ENCODE measurements around the gene ACIN1. TPM values are rescaled to one million over a fixed set of nuclear protein-coding genes. Genes with fewer than 3 reads are reported as not detected.
A peak's percentile ranks its signal among the peaks of the same experiment; 100 is the strongest.

The ACIN1 gene
- total and polyA plus RNA-seq, 9 of the 15 experiments (the other 6 are each of a cell fraction or from before 2014, with no cell fraction given): 5.0 to 196 (median 129) TPM

DNA sequence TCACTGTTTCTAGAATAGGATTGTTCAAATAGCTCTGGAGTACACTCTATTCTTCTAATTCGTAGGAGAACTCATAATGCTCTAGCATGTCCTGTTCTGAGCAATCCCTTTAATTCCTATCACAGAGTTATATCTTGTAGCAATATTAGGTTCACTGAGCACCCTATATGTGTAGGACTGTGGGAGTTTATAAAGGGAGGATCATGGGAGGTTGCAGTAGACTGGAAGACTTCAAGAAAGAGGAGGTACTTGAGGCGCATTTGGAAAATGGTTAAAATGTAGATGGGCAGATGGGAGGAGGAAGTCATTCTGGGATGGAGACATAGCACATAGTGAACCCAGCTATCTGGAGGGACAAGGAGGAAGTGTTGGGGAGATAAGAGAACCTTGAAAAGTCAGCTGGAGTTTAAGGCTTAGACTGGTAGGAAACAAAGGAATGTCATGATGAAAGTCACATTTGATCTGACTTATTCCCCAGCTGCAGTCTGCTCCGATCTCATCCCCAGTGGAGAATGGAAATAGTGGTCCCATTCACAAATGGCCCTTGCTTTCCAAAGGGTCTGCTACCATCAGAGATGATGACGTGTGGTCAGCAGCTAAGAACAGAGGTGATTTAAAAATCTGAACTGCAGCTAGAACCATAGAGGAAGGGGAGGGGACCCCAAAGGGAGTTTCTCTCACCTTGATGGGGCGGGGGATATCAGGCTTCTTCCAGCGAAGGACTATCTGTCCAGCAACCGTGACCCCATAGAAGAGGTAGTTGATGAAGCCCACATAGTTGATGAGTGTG is 34.2 kb upstream of the ACIN1 start (continued):
- TF ChIP-seq, protein P1, sequence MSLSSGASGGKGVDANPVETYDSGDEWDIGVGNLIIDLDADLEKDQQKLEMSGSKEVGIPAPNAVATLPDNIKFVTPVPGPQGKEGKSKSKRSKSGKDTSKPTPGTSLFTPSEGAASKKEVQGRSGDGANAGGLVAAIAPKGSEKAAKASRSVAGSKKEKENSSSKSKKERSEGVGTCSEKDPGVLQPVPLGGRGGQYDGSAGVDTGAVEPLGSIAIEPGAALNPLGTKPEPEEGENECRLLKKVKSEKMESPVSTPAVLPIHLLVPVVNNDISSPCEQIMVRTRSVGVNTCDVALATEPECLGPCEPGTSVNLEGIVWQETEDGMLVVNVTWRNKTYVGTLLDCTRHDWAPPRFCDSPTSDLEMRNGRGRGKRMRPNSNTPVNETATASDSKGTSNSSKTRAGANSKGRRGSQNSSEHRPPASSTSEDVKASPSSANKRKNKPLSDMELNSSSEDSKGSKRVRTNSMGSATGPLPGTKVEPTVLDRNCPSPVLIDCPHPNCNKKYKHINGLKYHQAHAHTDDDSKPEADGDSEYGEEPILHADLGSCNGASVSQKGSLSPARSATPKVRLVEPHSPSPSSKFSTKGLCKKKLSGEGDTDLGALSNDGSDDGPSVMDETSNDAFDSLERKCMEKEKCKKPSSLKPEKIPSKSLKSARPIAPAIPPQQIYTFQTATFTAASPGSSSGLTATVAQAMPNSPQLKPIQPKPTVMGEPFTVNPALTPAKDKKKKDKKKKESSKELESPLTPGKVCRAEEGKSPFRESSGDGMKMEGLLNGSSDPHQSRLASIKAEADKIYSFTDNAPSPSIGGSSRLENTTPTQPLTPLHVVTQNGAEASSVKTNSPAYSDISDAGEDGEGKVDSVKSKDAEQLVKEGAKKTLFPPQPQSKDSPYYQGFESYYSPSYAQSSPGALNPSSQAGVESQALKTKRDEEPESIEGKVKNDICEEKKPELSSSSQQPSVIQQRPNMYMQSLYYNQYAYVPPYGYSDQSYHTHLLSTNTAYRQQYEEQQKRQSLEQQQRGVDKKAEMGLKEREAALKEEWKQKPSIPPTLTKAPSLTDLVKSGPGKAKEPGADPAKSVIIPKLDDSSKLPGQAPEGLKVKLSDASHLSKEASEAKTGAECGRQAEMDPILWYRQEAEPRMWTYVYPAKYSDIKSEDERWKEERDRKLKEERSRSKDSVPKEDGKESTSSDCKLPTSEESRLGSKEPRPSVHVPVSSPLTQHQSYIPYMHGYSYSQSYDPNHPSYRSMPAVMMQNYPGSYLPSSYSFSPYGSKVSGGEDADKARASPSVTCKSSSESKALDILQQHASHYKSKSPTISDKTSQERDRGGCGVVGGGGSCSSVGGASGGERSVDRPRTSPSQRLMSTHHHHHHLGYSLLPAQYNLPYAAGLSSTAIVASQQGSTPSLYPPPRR (CRISPR knock-in tag; IDR thresholded peaks at IDR 0.05; ENCODE audit: borderline replicate concordance): no peak
- TF ChIP-seq SREBF2 (CRISPR knock-in tag; IDR thresholded peaks at IDR 0.05) (no peak), NEUROD1 (IDR thresholded peaks at IDR 0.05; ENCODE audit: borderline replicate concordance, low read depth, low read length, partially characterized antibody) (no peak), PTRF (tag; IDR thresholded peaks at IDR 0.05) (no peak), ZNF384 (IDR thresholded peaks at IDR 0.05; ENCODE audit: low read depth, low read length) (no peak), GTF2E2 (tag; IDR thresholded peaks at IDR 0.05) (no peak), NR2C1 (IDR thresholded peaks at IDR 0.05) (no peak), NR2C1 (tag; IDR thresholded peaks at IDR 0.05) (no peak), DDX20 (tag; IDR thresholded peaks at IDR 0.05; ENCODE audit: low read depth) (no peak), RBM39 (optimal IDR thresholded peaks at IDR 0.05; ENCODE audit: low read depth, low read length) (no peak)
- TF ChIP-seq, protein P2, sequence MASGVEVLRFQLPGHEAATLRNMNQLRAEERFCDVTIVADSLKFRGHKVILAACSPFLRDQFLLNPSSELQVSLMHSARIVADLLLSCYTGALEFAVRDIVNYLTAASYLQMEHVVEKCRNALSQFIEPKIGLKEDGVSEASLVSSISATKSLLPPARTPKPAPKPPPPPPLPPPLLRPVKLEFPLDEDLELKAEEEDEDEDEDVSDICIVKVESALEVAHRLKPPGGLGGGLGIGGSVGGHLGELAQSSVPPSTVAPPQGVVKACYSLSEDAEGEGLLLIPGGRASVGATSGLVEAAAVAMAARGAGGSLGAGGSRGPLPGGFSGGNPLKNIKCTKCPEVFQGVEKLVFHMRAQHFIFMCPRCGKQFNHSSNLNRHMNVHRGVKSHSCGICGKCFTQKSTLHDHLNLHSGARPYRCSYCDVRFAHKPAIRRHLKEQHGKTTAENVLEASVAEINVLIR (CRISPR knock-in tag; IDR thresholded peaks at IDR 0.05): peak; percentile 16; the same call in 1 of the 2 replicates
- TF ChIP-seq, protein P3, sequence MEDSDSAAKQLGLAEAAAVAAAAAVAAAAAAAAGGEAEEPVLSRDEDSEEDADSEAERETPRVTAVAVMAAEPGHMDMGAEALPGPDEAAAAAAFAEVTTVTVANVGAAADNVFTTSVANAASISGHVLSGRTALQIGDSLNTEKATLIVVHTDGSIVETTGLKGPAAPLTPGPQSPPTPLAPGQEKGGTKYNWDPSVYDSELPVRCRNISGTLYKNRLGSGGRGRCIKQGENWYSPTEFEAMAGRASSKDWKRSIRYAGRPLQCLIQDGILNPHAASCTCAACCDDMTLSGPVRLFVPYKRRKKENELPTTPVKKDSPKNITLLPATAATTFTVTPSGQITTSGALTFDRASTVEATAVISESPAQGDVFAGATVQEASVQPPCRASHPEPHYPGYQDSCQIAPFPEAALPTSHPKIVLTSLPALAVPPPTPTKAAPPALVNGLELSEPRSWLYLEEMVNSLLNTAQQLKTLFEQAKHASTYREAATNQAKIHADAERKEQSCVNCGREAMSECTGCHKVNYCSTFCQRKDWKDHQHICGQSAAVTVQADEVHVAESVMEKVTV (CRISPR knock-in tag; IDR thresholded peaks at IDR 0.05): 0 out of 2 replicates have a peak, but pooled peaks have one; percentile 13
- TF ChIP-seq, protein P4, sequence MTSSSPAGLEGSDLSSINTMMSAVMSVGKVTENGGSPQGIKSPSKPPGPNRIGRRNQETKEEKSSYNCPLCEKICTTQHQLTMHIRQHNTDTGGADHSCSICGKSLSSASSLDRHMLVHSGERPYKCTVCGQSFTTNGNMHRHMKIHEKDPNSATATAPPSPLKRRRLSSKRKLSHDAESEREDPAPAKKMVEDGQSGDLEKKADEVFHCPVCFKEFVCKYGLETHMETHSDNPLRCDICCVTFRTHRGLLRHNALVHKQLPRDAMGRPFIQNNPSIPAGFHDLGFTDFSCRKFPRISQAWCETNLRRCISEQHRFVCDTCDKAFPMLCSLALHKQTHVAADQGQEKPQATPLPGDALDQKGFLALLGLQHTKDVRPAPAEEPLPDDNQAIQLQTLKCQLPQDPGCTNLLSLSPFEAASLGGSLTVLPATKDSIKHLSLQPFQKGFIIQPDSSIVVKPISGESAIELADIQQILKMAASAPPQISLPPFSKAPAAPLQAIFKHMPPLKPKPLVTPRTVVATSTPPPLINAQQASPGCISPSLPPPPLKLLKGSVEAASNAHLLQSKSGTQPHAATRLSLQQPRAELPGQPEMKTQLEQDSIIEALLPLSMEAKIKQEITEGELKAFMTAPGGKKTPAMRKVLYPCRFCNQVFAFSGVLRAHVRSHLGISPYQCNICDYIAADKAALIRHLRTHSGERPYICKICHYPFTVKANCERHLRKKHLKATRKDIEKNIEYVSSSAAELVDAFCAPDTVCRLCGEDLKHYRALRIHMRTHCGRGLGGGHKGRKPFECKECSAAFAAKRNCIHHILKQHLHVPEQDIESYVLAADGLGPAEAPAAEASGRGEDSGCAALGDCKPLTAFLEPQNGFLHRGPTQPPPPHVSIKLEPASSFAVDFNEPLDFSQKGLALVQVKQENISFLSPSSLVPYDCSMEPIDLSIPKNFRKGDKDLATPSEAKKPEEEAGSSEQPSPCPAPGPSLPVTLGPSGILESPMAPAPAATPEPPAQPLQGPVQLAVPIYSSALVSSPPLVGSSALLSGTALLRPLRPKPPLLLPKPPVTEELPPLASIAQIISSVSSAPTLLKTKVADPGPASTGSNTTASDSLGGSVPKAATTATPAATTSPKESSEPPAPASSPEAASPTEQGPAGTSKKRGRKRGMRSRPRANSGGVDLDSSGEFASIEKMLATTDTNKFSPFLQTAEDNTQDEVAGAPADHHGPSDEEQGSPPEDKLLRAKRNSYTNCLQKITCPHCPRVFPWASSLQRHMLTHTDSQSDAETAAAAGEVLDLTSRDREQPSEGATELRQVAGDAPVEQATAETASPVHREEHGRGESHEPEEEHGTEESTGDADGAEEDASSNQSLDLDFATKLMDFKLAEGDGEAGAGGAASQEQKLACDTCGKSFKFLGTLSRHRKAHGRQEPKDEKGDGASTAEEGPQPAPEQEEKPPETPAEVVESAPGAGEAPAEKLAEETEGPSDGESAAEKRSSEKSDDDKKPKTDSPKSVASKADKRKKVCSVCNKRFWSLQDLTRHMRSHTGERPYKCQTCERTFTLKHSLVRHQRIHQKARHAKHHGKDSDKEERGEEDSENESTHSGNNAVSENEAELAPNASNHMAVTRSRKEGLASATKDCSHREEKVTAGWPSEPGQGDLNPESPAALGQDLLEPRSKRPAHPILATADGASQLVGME (CRISPR knock-in tag; IDR thresholded peaks at IDR 0.05): no peak

Data from K562 (cell line).